Neural cell (in vitro differentiated cells): Measurements from ENCODE around the gene MAP4K4.

Experiments used
- EP300 ChIP-seq: fragments of 450-650 bp; conservative IDR thresholded peaks from 2 replicates; pipeline ENCODE4 v1.6.1; 2014; ENCODE audit warnings: antibody characterized with exemption, mild to moderate bottlenecking, moderate library complexity; ENCODE audit not compliant: poor library complexity, severe bottlenecking
- EZH2 ChIP-seq: fragments of 200-600, 300-800 bp; shearing (Covaris generic), sonication (generic); IDR thresholded peaks from 2 replicates; pipeline ENCODE4 v1.6.1; 2014; ENCODE audit warnings: antibody characterized with exemption, low read length, borderline replicate concordance, mild to moderate bottlenecking; ENCODE audit not compliant: insufficient read depth, poor library complexity, severe bottlenecking
- MXI1 ChIP-seq: fragments of 450-650 bp; conservative IDR thresholded peaks from 2 replicates; pipeline ENCODE4 v1.6.1; 2014; ENCODE audit warnings: antibody characterized with exemption, mild to moderate bottlenecking; ENCODE audit not compliant: poor library complexity, severe bottlenecking
- POLR2AphosphoS5 ChIP-seq: IDR thresholded peaks from 2 replicates; pipeline ENCODE4 v1.6.1; 2012
- RAD21 ChIP-seq: fragments of 450-650 bp; conservative IDR thresholded peaks from 2 replicates; pipeline ENCODE4 v1.6.1; 2014; ENCODE audit warnings: antibody characterized with exemption, mild to moderate bottlenecking, moderate library complexity
- SMC3 ChIP-seq: fragments of 450-650 bp; conservative IDR thresholded peaks from 2 replicates; pipeline ENCODE4 v1.6.1; 2014; ENCODE audit warnings: antibody characterized with exemption, mild to moderate bottlenecking, moderate library complexity; ENCODE audit not compliant: poor library complexity
- TAF1 ChIP-seq: IDR thresholded peaks from 2 replicates; pipeline ENCODE4 v1.6.1; 2012; ENCODE audit warnings: low read depth
- TF ChIP-seq, protein P1 (sequence below): fragments of 450-650 bp; IDR thresholded peaks from 2 replicates; pipeline ENCODE4 v1.5.1; 2014; ENCODE audit warnings: antibody characterized with exemption, mild to moderate bottlenecking, moderate library complexity; ENCODE audit not compliant: poor library complexity, severe bottlenecking
- TF ChIP-seq, protein P2 (sequence below): IDR thresholded peaks from 2 replicates; pipeline ENCODE4 v1.6.1; 2012; ENCODE audit warnings: borderline replicate concordance

DNA sequence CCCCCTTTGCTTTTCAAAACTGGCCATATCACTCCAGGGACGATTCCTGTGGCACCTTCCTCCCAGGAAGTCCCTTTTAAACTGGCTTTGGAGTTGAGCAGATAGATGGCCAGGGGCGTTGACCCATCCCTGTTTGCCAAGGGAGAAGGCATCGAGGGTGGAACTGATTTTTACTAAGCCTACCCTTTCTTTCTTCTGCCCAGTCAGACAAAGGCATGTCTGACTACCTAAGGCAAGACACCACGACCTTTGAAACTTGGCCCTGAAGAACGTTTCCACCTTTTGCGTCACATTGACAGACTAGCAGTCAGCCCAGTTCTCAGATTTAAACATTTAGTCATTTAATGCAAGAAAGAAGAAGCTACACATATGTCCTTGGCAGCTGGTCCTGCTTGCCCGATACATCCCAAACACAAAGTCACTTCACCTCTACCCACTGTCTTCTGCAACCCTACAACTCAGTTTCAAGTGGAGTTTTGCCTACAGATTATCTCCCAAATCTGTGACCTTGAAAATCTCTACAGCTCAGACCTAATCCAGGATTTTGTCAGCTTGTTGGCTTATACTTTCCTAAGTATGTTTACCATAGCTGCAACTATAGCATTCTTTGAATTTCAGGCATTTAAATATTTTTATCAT lies 192.1 kb downstream of the MAP4K4 start:
- TF ChIP-seq, protein P1, sequence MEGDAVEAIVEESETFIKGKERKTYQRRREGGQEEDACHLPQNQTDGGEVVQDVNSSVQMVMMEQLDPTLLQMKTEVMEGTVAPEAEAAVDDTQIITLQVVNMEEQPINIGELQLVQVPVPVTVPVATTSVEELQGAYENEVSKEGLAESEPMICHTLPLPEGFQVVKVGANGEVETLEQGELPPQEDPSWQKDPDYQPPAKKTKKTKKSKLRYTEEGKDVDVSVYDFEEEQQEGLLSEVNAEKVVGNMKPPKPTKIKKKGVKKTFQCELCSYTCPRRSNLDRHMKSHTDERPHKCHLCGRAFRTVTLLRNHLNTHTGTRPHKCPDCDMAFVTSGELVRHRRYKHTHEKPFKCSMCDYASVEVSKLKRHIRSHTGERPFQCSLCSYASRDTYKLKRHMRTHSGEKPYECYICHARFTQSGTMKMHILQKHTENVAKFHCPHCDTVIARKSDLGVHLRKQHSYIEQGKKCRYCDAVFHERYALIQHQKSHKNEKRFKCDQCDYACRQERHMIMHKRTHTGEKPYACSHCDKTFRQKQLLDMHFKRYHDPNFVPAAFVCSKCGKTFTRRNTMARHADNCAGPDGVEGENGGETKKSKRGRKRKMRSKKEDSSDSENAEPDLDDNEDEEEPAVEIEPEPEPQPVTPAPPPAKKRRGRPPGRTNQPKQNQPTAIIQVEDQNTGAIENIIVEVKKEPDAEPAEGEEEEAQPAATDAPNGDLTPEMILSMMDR = no peak
- TF ChIP-seq POLR2AphosphoS5 (no peak), EZH2 (no peak), RAD21 (no peak), EP300 (no peak), MXI1 (no peak), TAF1 (no peak), SMC3 (no peak)
- TF ChIP-seq, protein P2, sequence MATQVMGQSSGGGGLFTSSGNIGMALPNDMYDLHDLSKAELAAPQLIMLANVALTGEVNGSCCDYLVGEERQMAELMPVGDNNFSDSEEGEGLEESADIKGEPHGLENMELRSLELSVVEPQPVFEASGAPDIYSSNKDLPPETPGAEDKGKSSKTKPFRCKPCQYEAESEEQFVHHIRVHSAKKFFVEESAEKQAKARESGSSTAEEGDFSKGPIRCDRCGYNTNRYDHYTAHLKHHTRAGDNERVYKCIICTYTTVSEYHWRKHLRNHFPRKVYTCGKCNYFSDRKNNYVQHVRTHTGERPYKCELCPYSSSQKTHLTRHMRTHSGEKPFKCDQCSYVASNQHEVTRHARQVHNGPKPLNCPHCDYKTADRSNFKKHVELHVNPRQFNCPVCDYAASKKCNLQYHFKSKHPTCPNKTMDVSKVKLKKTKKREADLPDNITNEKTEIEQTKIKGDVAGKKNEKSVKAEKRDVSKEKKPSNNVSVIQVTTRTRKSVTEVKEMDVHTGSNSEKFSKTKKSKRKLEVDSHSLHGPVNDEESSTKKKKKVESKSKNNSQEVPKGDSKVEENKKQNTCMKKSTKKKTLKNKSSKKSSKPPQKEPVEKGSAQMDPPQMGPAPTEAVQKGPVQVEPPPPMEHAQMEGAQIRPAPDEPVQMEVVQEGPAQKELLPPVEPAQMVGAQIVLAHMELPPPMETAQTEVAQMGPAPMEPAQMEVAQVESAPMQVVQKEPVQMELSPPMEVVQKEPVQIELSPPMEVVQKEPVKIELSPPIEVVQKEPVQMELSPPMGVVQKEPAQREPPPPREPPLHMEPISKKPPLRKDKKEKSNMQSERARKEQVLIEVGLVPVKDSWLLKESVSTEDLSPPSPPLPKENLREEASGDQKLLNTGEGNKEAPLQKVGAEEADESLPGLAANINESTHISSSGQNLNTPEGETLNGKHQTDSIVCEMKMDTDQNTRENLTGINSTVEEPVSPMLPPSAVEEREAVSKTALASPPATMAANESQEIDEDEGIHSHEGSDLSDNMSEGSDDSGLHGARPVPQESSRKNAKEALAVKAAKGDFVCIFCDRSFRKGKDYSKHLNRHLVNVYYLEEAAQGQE = no peak
